GM18951 (cell line): ENCODE data around the gene TOMM22.

Experiments used
- POLR2A ChIP-seq: IDR thresholded peaks from 4 replicates; pipeline ENCODE4 v1.6.1; 2011; ENCODE audit warnings: mild to moderate bottlenecking; ENCODE audit not compliant: insufficient read length, insufficient read depth; ENCODE audit errors: extremely low read depth
- in situ Hi-C: fragments of 300-500 bp; cut with MboI; formaldehyde crosslinking; loops from one replicate; pipeline ENCODE4 v1.12.0; 2022; ENCODE audit warnings: low sequenced_read_pairs, mixed read lengths, inconsistent platforms; ENCODE audit not compliant: unreplicated experiment

TOMM22 gene

DNA sequence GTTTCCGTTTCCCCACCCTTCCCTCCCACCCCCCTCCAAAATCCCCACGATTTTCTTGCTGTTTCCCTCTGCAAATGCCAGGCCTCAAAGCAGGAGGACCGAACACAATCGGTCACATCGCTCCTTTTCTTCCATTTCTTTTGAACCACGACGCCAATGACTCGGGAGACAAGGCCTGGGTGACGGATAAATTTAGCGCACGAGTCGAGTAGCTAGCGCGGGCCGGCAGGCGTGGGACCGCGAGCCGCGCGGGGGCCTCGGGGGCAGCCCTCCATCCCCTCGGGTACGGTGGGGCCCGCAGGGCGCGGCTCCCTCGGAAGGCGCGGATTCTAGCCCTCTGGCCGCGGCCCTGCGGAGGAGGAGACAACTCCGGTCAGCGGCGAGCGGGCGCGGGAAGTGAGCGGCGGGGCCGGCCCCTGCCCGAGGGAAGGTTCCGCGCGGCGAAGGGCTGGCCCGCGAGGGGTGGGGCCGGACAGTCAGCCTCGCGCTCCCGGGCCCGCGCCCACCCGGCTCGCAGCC lies 18.6 kb downstream of the TOMM22 start:
- in situ Hi-C loops: no loop called here
- no peak for TF ChIP-seq POLR2A

DNA sequence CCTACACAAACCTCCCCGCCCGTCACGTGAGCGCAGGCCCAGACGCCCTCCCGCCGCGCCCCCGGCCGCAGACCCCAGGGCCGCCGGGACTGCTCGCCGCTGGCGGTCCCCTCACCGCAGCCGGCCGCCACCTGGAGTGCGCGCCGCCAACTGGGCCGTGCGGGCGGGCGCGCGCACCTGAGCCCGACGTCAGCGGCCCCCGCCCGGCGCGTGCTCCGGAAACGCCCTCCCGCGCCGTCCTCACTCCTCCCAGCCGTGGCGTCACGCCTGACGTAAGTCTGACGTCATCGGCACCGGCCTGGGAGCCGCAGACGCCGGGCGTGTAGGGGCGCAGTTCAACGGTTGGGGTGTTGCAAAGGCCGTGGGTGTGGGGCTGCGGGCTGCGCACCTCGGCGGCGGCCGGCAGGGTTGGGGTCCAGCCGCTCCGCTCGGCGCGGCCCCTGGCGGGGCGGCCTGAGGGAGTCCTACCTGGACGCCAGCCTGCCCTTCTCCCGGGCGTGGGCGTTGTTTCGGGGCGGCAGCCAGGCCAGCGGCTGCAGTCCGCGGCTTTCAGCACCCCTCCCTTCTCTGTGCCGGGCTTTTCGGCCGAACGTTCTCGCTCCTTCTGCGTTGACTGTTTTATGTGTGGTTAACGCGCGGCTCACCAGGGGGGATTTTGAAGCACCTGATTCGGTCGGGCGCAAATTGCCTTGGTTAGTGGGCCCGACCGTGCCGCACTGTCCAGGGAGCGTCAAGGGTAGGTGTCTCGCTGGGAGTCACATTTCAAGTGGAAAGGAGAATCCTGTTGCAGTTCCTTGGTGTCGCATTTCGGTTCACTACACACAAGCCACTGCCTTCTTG lies 19.3 kb downstream of the TOMM22 start, which contains the start of gene JOSD1:
Gene JOSD1, minus strand, starts transcription at position 155 of the 840 bp plus-strand sequence. CDS start 956 bp downstream, outside the sequence.
- in situ Hi-C loops: no loop called here
- peak; percentile 92 for TF ChIP-seq POLR2A

DNA sequence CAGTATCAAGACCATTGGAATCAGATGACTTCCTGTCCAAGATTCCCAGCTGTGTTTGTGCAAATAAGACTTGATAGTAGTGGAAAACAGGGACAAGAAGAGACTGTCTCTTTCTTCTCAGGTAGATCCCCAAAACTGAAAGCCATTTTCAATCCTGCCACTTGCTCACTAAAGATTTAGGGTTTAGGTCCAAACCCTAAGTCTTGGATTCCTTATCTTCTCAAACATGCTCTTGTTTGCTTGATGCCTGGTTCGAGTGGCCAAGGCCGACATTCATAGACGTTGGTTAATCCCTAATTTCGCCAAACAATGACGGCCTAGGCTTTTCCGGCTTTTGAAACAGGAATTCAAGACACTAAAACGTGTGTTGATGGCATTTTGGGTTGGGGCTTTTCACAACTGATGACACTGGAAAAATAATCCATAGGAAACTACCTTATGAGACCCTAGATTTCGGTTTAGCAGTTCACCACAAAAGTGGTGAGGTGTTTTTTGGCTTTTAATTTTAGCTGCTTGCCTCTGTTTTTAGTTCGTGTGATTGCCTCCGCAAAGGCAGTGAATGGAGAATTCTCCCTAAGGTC lies 23.0 kb downstream of the TOMM22 start:
- in situ Hi-C loops: no loop called here
- TF ChIP-seq POLR2A: no peak

DNA sequence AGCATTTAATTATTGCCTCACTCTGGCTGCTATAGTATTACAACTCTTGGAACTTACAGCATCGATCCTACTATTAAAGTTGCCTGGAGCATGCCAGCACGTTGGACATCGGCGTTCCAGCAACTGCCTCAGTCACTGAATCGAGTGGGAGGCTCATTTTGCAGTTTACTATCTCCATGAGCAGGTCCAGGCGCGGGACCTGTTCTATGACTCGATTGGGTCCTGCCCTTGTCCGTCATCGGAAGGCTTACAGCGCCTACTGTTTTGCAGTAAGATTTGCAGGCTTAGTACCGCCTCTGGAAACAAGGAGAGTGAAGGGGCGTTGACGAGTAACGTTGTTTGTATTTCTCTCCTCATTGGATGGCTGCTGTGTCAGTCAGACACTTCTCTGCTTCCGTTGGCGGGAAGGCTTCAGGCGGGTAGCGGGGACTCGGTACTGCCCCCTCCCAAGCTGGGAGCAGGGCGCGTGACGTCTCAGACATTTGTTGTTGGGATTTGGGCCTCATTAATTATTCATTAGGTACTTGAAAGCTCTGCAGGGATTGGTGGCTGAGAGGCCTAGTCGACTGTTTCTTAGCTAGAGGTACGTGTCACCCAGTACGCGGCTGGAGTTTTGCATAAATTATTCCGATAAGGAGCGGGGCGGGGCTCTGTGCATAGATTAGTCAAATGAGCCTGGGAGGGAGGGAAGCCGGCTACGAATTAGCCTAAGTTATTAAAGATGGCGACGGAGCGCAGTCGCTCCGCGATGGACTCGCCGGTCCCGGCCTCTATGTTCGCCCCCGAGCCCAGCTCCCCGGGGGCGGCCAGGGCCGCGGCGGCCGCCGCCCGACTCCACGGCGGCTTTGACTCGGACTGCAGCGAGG lies 23.7 kb downstream of the TOMM22 start, which contains the start of gene GTPBP1:
Gene GTPBP1, plus strand, starts transcription at position 710 of the 866 bp plus-strand sequence. Its CDS starts 12 bp downstream, at position 722.
- TF ChIP-seq POLR2A: peak; percentile 97

DNA sequence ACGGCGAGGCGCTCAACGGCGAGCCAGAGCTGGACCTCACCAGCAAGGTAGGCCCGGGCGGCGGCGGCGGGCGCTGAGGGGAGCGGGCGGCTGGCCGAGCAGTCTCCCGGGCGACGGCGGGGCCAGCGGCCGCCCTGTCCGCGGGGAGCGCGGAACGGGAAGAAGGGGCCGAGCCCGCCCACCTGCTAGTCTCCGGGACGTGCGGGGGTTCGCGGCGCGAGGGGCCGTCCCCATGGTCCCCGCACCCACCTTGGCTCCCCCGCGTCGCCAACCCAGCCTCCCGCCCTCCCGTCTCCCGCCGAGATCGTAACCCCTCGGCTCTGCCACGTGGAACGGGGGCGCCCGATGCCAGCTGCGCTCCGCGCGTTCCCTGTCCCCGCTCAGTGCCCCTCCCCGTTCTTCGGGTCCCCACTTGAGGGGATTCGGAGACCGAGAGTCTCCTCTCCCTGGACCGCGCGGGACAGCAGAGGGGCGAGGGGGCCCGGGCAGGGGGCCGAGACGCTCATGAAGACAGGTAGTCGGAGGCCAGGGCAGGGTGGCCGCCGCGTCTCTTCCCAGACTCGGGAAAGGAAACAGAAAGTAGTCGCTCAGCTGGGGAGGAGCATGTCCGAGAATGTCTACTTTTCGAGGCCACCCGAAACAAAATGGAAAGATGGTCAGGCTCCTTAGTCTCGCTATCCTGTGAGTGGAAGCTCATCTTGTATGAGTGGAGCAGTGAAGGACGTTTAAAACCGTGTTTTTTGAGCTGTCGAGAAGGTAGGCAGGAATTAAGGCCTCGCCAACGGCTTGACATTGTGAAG lies 24.5 kb downstream of the TOMM22 start:
- in situ Hi-C loops: no loop called here
- no peak for TF ChIP-seq POLR2A

More for the DNA sequence above, 23.7 kb downstream of the TOMM22 start, which contains the start of gene GTPBP1:
- in situ Hi-C loops: no loop called here

DNA sequence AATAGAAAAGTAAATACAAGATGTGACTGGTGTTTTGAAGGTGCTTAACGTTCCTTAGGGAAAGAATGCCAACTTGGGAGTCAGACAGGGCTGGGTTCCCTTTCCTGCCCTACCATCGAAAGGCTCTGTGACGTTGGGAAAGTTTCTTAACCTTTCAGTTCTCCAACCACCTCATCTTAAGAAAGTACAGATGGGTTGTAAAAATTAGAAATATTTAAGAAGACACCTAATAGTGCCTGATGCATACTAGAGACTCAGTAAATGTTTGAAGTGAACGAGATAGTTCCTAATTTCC lies 25.1 kb downstream of the TOMM22 start:
- no peak for TF ChIP-seq POLR2A
- in situ Hi-C loops: no loop called here

DNA sequence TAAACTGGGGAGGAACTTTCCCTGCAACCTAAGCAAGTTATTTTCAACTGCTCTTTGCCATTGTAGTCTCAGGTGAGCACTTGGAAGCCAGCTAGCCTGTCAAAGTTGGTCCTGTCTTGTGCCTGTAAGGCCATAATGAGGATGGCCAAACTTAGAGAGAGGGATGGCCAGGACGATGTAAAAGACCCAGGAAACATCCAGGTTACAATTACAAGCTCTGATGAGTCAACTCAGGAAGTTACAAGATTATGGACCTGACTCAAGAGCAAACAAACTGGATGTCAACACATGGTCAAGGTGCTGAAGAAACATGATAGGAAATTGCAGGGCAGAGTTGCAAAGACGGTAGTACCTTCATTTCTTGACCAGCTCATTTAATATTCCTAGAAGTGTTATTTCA lies 25.6 kb downstream of the TOMM22 start:
- TF ChIP-seq POLR2A: no peak
- in situ Hi-C loops: no loop called here

DNA sequence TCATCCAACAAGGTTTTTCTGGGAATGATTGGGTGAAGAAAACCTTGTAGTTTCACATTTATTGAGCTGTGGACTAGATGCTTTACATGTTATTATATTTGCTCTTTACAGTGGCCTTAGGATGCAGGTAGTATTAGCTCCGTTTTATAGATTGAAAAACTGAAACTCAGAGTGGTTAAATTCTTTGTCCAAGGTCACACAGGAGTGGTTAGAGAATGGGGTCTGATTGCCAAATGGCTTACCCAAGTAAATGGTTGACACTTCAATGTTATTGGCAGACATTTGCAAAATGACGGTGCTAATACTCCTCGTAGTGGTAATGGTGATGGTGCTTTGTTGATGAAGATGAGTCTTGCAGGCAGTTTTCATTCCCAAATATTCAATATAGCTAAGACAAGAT lies 26.2 kb downstream of the TOMM22 start:
- in situ Hi-C loops: no loop called here
- TF ChIP-seq POLR2A: no peak

DNA sequence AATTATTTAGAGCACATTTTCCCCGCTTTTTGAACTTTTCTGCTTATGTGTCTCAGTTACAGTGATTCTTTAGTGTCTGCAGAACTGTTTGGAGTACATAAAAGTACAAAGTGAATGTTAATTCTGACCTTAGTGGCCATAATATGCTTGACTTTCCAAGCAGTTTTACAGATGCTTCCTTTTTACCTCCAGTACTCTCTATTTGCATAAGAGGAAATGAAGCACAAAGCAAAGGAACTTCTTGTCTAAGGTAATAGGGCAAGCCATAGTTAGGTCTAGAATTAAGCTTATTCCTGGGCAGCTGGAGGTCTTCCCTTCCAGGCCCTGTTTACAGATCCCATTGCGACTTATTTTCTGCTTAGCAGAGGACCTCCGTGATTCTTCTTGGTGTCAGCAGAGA lies 27.5 kb downstream of the TOMM22 start:
- TF ChIP-seq POLR2A: no peak
- in situ Hi-C loops: no loop called here

DNA sequence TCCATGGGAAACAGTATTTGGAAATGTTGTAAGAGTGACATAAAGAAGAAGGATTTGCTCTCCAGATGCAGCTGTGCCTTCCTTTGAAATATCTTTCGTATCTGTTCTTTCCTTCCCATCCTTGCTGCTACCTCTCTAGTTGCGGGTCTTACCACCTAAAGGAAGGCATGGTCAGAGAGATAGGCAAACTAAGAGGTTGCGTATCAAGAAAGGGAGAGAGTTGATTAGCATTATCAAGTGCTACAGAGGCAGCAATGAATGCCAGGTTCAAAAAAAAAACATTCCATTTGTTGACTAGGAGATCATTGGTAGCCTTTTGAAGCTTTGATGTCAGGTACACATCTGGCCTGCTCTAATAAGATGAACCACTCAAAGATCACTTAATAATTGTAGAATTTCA lies 28.6 kb downstream of the TOMM22 start:
- in situ Hi-C loops: no loop called here
- TF ChIP-seq POLR2A: no peak

DNA sequence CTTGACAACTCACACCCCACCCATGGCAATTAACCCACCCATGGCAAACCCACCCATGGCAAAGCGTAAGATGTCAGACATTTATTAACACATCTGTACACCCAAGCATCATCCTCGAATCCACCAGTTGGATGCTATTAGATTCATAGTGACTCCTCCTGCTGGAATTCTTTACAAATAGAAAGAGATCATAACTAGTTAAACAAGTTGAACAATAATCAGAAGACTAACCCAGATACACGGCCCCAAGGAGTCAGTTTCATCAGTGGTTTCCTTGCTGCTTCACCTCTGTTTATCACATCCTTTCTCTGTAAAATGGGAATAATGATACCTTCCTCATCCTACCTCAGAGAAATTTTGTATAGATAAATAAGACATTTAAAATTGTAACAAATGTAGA lies 29.1 kb downstream of the TOMM22 start:
- TF ChIP-seq POLR2A: no peak
- in situ Hi-C loops: no loop called here

DNA sequence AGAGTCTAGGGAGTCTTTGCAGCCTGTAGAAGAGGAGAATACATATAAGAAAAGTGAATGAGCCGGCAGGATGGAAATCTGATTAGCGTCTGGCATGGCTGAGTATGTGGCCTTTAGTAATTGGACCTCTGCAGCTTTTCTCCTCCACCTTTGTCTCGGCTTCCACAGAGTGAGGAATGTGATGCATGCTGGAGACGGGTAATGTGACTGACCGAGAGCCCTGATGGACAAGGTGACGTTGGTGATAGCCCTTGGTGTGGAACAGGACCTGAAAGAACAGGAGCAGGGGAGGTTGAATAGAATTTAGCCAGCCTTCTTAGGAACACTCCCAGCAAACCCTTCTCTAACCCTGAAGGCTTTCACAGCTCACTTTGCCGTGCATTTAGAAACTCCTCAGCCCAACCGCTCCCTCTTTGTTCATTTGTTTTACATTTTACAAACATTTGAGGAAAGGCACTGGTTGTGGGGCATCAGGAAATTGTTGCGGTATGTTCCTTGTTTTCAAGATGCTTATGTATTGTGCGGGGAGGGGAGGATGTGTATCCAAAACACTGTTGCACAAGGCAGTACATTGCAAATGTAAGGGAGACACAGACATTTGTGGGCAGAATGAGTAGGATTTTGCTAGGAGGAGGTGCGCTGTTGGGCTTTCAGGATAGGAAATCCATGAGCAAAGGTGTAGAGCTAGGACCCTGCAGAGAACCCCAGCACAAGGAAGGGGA lies 30.9 kb downstream of the TOMM22 start:
- TF ChIP-seq POLR2A: no peak
- in situ Hi-C loops: no loop called here
